SJSA1 (cell line): ENCODE measurements around the gene TMEM132E. TPM values are rescaled to one million over a fixed set of nuclear protein-coding genes. Genes with fewer than 3 reads are reported as not detected.
"Not testable (repeated sequence)": the region's sequence is repeated elsewhere in the genome, so short reads cannot be mapped to it uniquely, and the experiment has no call there.

Source experiments
- DNase-seq, 2 experiments: peaks; one replicate each; pipeline ENCODE4 v3.0.0-alpha.2; 2015 to 2020; ENCODE audit warnings: low spot score in 2 of 2, low read depth in 1 of 2
- H3K27ac ChIP-seq: fragments of 250-450 bp; sonication (Bioruptor Pico); 2 replicates; pipeline ENCODE4 v1.5.1; 2020; ENCODE audit warnings: mild to moderate bottlenecking, moderate library complexity
- H3K27me3 ChIP-seq: fragments of 250-450 bp; sonication (Bioruptor Pico); replicated peaks from 2 replicates; pipeline ENCODE4 v1.5.1; 2020; ENCODE audit warnings: mild to moderate bottlenecking, moderate library complexity
- H3K36me3 ChIP-seq: fragments of 250-450 bp; sonication (Bioruptor Pico); 2 replicates; pipeline ENCODE4 v1.5.1; 2020; ENCODE audit warnings: mild to moderate bottlenecking
- H3K4me1 ChIP-seq: fragments of 250-450 bp; sonication (Bioruptor Pico); replicated peaks from 2 replicates; pipeline ENCODE4 v1.6.1; 2021; ENCODE audit warnings: mild to moderate bottlenecking
- H3K4me3 ChIP-seq: fragments of 250-450 bp; sonication (Bioruptor Pico); 2 replicates; pipeline ENCODE4 v1.5.1; 2020; ENCODE audit warnings: mild to moderate bottlenecking
- H3K9me3 ChIP-seq: fragments of 250-450 bp; sonication (Bioruptor Pico); replicated peaks from 2 replicates; pipeline ENCODE4 v1.5.1; 2020; ENCODE audit warnings: mild to moderate bottlenecking
- total RNA-seq: library from RNA; depleted of rRNA; stranded (reverse); fragments of >200 nt; shearing (Covaris generic); gene quantifications from 2 replicates; pipeline ENCODE4 v1.2.3, GENCODE V29; 2014; rRNA removed

Gene TMEM132E, protein sequence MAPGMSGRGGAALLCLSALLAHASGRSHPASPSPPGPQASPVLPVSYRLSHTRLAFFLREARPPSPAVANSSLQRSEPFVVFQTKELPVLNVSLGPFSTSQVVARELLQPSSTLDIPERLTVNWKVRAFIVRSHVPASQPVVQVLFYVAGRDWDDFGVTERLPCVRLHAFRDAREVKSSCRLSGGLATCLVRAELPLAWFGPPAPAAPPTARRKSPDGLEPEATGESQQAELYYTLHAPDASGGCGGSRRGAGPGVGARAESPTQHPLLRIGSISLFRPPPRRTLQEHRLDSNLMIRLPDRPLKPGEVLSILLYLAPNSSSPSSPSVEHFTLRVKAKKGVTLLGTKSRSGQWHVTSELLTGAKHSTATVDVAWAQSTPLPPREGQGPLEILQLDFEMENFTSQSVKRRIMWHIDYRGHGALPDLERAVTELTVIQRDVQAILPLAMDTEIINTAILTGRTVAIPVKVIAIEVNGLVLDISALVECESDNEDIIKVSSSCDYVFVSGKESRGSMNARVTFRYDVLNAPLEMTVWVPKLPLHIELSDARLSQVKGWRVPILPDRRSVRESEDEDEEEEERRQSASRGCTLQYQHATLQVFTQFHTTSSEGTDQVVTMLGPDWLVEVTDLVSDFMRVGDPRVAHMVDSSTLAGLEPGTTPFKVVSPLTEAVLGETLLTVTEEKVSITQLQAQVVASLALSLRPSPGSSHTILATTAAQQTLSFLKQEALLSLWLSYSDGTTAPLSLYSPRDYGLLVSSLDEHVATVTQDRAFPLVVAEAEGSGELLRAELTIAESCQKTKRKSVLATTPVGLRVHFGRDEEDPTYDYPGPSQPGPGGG (N-terminal part only)
- total RNA-seq = 0.03 TPM in 1 of 2 replicates, not detected in the other

- Histone ChIP-seq H3K4me1 (peaks cover 7% of the 10 kb centered on the region; the same call in 1 of the 2 replicates), H3K4me3 (no peak within 1 kb of the TSS), H3K9me3 (no peaks in the 10 kb centered on the region), H3K27me3 (peaks cover 83% of the 10 kb centered on the region), H3K27ac (no peak within 1 kb of the TSS), H3K36me3 (no peaks in the 10 kb centered on the region)
- no peak for DNase-seq
Measured at GRCh38 chr17:34579017-34579946, at the start of gene TMEM132E. Gene TMEM132E, plus strand, starts transcription at chr17:34579582. Its CDS starts 1,495 bp downstream, at chr17:34581077.

DNA sequence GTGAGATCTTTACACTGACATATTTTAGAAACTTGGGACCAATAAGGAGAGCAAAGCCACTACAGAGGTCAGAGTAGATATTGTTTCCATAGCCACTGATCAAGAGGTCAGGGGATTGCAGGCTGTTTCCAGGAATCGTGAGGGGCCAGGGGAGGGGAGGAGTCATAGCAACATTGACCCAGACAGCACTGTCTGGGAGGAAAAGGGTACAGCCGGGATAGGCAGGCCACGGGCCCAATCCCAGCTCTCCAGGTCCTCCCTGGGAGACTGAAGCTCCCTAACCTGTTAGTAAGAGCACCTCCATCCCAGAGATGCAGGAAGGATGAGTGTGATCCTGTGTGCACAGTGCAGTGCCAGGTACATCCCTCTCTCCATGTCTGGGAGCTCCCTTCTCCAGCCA lies 48.5 kb upstream of the TMEM132E start:
- Histone ChIP-seq H3K27ac (no peak overlapping the region), H3K27me3 (peaks cover 10% of the 10 kb centered on the region), H3K36me3 (no peaks in the 10 kb centered on the region), H3K9me3 (no peaks in the 10 kb centered on the region), H3K4me3 (no peak overlapping the region), H3K4me1 (no peaks in the 10 kb centered on the region)
- DNase-seq = no peak

- Histone ChIP-seq H3K36me3 (no peaks in the 10 kb centered on the region), H3K4me3 (no peak overlapping the region), H3K4me1 (no peaks in the 10 kb centered on the region), H3K27me3 (peaks cover 10% of the 10 kb centered on the region), H3K27ac (no peak overlapping the region), H3K9me3 (no peaks in the 10 kb centered on the region)
- DNase-seq = no peak
Measured at GRCh38 chr17:34532281-34533065, 46.9 kb upstream of the TMEM132E start.

DNA sequence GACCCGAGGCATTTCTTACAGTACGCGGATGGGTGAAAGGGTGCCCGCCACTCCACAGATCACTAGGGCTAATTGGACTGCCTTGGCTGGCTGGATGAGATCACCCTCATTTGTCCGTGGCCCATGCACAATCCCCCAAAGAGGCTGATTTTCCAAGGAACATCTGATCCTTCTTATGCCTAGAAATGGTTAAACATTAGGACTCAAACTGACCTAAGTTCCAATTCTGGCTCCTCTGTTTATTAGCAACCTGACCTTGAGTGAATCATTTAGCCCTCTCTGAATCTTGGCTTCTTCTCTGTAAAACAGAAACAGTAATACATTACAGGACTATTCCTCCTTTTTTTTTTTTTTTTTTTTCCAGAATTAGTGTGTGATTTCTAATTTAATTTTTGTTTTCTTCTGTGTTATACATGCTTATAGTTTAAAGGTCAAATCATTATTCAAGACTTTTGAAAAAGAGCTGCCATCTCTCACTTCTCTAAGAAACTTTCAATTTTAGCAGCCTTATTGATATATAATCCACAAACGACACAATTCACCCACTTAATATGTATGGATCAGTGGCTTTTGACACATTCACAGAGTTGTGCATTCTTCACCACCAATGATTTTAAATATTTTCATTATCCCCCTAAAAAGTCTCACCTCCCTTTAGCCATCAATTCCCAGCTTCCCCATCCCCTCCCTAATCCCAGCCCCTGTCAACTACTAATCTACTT lies 45.4 kb upstream of the TMEM132E start:
- no peaks in the 10 kb centered on the region for H3K4me1 ChIP-seq
- H3K36me3 ChIP-seq = no peaks in the 10 kb centered on the region
- no peak overlapping the region for H3K27ac ChIP-seq
- H3K27me3 ChIP-seq = peaks cover 7% of the 10 kb centered on the region; the same call in 1 of the 2 replicates
- H3K4me3 ChIP-seq = no peak overlapping the region
- no peak for DNase-seq
- H3K9me3 ChIP-seq = no peaks in the 10 kb centered on the region

GRCh38 chr17:34537445-34537844 lies 41.9 kb upstream of the TMEM132E start:
- Histone ChIP-seq H3K36me3 (no peaks in the 10 kb centered on the region), H3K9me3 (no peaks in the 10 kb centered on the region), H3K27ac (no peak overlapping the region), H3K4me3 (no peak overlapping the region), H3K4me1 (no peaks in the 10 kb centered on the region), H3K27me3 (peaks cover 3% of the 10 kb centered on the region; the same call in 1 of the 2 replicates)
- no peak for DNase-seq

DNA sequence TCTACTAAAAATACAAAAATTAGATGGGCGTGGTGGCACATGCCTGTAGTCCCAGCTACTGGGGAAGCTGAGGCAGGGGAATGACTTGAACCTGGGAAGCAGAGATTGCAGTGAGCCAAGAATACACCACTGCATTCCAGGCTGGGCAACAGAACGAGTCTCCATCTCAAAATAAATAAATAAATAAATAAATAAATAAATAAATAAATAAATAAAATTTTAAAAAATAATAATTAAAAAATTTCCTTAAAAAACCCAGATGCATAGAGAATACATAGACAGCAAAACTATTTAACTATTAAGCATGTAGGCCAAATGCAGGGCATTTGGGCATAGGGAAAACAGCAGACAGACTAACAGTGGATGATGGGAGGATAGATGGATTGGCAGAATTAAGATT lies 40.8 kb upstream of the TMEM132E start:
- H3K27me3 ChIP-seq, H3K4me3 ChIP-seq, H3K36me3 ChIP-seq, DNase-seq, H3K9me3 ChIP-seq, H3K4me1 ChIP-seq, H3K27ac ChIP-seq: not testable (repeated sequence)

DNA sequence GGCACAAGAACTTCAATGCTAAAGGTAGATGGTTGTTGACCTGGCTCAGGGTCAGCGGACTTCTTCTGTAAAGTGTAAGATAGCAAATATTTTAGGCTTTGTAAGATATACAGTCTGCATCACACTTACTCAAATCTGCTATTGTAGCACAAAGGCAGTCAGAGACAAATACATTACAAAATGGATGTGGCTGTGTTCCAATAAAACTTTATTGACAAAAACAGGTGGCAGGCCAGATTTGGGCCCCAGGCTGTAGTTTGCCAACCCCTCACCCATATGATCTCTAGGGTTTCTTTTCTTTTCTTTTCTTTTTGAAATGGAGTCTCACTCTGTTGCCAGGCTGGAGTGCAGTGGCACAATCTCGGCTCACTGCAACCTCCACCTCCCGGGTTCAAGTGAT lies 39.5 kb upstream of the TMEM132E start:
- no peaks in the 10 kb centered on the region for H3K9me3 ChIP-seq
- H3K36me3 ChIP-seq = no peaks in the 10 kb centered on the region
- peaks cover 6% of the 10 kb centered on the region for H3K27me3 ChIP-seq
- DNase-seq = no peak
- H3K4me3 ChIP-seq = no peak overlapping the region
- no peaks in the 10 kb centered on the region for H3K4me1 ChIP-seq
- no peak overlapping the region for H3K27ac ChIP-seq

- Histone ChIP-seq H3K27me3 (peaks cover 6% of the 10 kb centered on the region), H3K36me3 (no peaks in the 10 kb centered on the region), H3K27ac (no peak overlapping the region), H3K9me3 (no peaks in the 10 kb centered on the region), H3K4me3 (no peak overlapping the region), H3K4me1 (no peaks in the 10 kb centered on the region)
- DNase-seq = peak in 1 of 2 experiments; percentile 14
Measured at GRCh38 chr17:34542700-34543336, 36.6 kb upstream of the TMEM132E start.

DNA sequence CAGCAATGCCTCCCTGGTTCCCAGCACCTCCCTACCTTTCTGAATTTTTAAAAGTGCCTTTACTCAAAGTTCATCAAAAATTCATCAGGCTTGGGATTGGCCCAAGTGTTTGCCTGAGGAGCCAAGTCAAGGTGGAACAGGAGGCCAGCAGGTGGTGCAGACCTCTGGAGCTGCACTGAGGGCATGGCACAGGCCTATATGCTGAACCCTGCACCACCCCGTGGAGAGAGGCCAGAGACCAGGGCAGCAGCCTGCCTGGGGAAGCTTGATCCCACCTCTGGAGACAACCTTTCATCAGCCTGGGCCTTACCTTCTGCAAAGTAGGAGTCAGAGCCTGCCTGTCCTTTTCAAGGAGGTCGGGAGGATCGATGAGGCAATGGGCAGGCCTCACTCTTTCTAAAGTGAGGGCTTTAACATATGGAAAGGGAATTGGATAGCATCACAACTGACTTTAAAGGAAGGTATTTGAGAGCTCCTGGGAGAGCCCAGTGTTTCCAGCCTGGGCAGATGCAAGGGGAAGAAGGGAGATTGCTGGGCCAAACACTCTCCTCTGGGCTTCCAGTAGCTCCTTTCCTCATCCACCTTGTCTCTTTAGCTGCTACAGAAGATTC lies 31.8 kb upstream of the TMEM132E start:
- Histone ChIP-seq H3K4me1 (no peaks in the 10 kb centered on the region), H3K36me3 (no peaks in the 10 kb centered on the region), H3K9me3 (no peaks in the 10 kb centered on the region), H3K27me3 (peaks cover 3% of the 10 kb centered on the region), H3K4me3 (no peak overlapping the region), H3K27ac (no peak overlapping the region)
- no peak for DNase-seq

GRCh38 chr17:34549966-34550365 lies 29.4 kb upstream of the TMEM132E start:
- Histone ChIP-seq H3K27ac (no peak overlapping the region), H3K27me3 (no peaks in the 10 kb centered on the region), H3K9me3 (no peaks in the 10 kb centered on the region), H3K4me3 (no peak overlapping the region), H3K4me1 (no peaks in the 10 kb centered on the region), H3K36me3 (no peaks in the 10 kb centered on the region)
- DNase-seq = no peak

DNA sequence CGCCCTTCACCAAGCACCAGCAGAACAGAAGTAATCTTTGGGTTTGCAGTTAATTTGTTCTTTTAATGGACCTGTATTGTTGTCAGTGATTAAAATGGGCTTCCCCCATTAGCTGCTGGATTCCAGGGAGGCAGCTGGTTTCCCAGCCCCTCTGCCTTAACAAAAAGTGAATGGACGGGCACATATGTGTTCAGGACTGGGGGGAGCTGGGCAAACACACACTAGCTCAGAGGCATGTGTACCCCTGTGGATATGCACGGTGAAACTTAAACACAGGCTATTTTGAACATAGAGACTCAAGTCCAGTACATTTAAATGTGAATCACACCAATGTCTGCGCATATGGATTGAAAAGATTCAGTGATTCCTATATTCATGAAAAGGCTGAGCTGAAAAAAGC lies 25.5 kb upstream of the TMEM132E start:
- Histone ChIP-seq H3K9me3 (no peaks in the 10 kb centered on the region), H3K27me3 (no peaks in the 10 kb centered on the region), H3K4me1 (no peaks in the 10 kb centered on the region), H3K4me3 (no peak overlapping the region), H3K27ac (no peak overlapping the region), H3K36me3 (no peaks in the 10 kb centered on the region)
- DNase-seq = no peak
